ENCODE measurements around the gene DNAAF5.

Gene DNAAF5

DNA sequence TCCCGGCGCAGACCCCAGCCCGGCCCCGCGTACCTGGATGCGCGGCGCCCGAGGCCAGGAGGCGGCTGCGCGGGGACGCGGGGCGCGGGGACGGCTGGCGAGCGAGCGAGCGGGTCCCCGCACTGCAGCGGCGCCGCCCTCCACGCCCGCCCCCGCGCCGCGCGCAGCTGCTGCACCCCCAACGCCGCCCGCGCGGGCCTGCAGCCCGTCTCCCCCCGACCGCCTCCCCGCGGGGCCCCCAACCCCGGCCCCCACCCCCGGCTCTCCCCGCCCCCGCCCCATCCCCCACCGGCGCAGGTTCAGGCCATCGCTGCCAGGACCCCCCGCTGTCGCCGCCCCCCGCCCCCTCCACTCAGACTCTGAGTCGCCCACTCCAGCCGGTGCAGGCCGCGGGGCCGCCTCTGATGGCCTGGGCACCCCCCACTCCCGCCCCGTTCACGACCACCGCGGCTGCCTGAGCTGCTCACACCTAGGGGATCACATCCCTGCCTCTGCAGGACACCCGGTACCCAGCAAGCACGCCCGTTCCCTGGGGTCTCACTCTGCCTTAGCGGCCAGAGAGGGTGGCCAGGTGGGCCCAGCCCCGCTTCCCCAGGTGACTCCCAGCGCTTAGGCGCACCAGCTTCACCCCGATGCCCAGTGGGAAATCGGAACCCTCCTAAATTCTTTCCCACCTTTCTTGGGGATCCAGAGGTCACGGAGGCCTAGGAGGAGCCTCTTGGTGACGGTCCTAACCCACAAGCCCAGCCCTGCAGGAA, 13.9 kb upstream of the DNAAF5 start:
- no CpG with 5 or more reads among the region's 74 CpGs for WGBS, 2 donors (ENCODE audit: extremely low coverage in 2 of 2, insufficient read length in 2 of 2, insufficient replicate concordance in 1 of 2)
- no peaks in the 10 kb centered on the region for H3K36me3 ChIP-seq (replicated peaks in 1 of 2; ENCODE audit: control insufficient read depth in 2 of 2, insufficient read depth in 2 of 2, low read length in 2 of 2)
- H3K18ac ChIP-seq (ENCODE audit: low read length), result peak overlapping the region; percentile 96
- DNase-seq (ENCODE audit: low spot score), result no peak
- no peak overlapping the region for H3K4ac ChIP-seq (ENCODE audit: low read length)
- H3K4me3 ChIP-seq (ENCODE audit: low read length in 2 of 2), result peak overlapping the region; percentile 31 to 81
- H2BK120ac ChIP-seq (ENCODE audit: low read depth, low read length), result peak overlapping the region; percentile 81
- no peak overlapping the region for H2BK5ac ChIP-seq (ENCODE audit: low read length)
- H3K27ac ChIP-seq (replicated peaks; ENCODE audit: low read length), result no peak overlapping the region
- peak overlapping the region; percentile 96 for H4K8ac ChIP-seq (ENCODE audit: low read depth, low read length)
- H3K4me1 ChIP-seq (ENCODE audit: control insufficient read depth in 2 of 2, insufficient read depth in 1 of 2, low read depth in 1 of 2, low read length in 2 of 2), result peaks cover 0 to 5% of the 10 kb centered on the region in 2 donors
- no peak overlapping the region for H3K23ac ChIP-seq (ENCODE audit: low read depth, low read length, poor library complexity)
- H4K91ac ChIP-seq (ENCODE audit: low read depth, low read length, poor library complexity), result no peak overlapping the region
- H3K9ac ChIP-seq (ENCODE audit: low read depth, low read length, poor library complexity), result no peak overlapping the region
- peak overlapping the region; percentile 77 for H3K4me2 ChIP-seq (ENCODE audit: insufficient read depth, low read length, poor library complexity, severe bottlenecking)
- peak overlapping the region; percentile 20 for H2AK5ac ChIP-seq (ENCODE audit: low read depth, low read length)
- peak overlapping the region; percentile 81 for H2AFZ ChIP-seq (ENCODE audit: low read length)
- H2BK12ac ChIP-seq (ENCODE audit: low read length), result no peak overlapping the region
- no peaks in the 10 kb centered on the region for H3K9me3 ChIP-seq (replicated peaks in 1 of 2; ENCODE audit: control insufficient read depth in 2 of 2, insufficient read depth in 1 of 2, low read depth in 1 of 2, low read length in 2 of 2)
- peaks cover 0 to 3% (median 0%) of the 10 kb centered on the region in 3 experiments for H3K27me3 ChIP-seq (ENCODE audit: control insufficient read depth in 3 of 3, insufficient read depth in 3 of 3, low read depth in 1 of 3, low read length in 3 of 3)
- no peak overlapping the region for H3K14ac ChIP-seq (ENCODE audit: low read length)
- H2BK15ac ChIP-seq (ENCODE audit: low read length), result peak overlapping the region; percentile 47
- peaks cover 1% of the 10 kb centered on the region for H3K79me1 ChIP-seq (ENCODE audit: low read depth, low read length)

GRCh38 chr7:713139-713457, 13.4 kb upstream of the DNAAF5 start:
- Histone ChIP-seq H3K4ac (ENCODE audit: low read length) (no peak overlapping the region), H2BK120ac (ENCODE audit: low read depth, low read length) (no peak overlapping the region), H3K4me3 (ENCODE audit: low read length in 2 of 2) (no peak overlapping the region), H3K23ac (ENCODE audit: low read depth, low read length, poor library complexity) (no peak overlapping the region), H3K9ac (ENCODE audit: low read depth, low read length, poor library complexity) (no peak overlapping the region), H3K36me3 (replicated peaks in 1 of 2; ENCODE audit: control insufficient read depth in 2 of 2, insufficient read depth in 2 of 2, low read length in 2 of 2) (no peaks in the 10 kb centered on the region), H2BK5ac (ENCODE audit: low read length) (no peak overlapping the region), H3K9me3 (replicated peaks in 1 of 2; ENCODE audit: control insufficient read depth in 2 of 2, insufficient read depth in 1 of 2, low read depth in 1 of 2, low read length in 2 of 2) (no peaks in the 10 kb centered on the region), H3K27me3 (ENCODE audit: control insufficient read depth in 3 of 3, insufficient read depth in 3 of 3, low read depth in 1 of 3, low read length in 3 of 3) (peaks cover 0 to 3% (median 0%) of the 10 kb centered on the region in 3 experiments), H3K4me1 (ENCODE audit: control insufficient read depth in 2 of 2, insufficient read depth in 1 of 2, low read depth in 1 of 2, low read length in 2 of 2) (peaks cover 0 to 5% of the 10 kb centered on the region in 2 donors), H2BK12ac (ENCODE audit: low read length) (no peak overlapping the region), H3K4me2 (ENCODE audit: insufficient read depth, low read length, poor library complexity, severe bottlenecking) (peak overlapping the region; percentile 32), H3K14ac (ENCODE audit: low read length) (no peak overlapping the region), H2AK5ac (ENCODE audit: low read depth, low read length) (peak overlapping the region; percentile 20), H3K79me1 (ENCODE audit: low read depth, low read length) (peaks cover 1% of the 10 kb centered on the region), H2AFZ (ENCODE audit: low read length) (peak overlapping the region; percentile 81), H3K18ac (ENCODE audit: low read length) (no peak overlapping the region), H3K27ac (replicated peaks; ENCODE audit: low read length) (no peak overlapping the region), H4K91ac (ENCODE audit: low read depth, low read length, poor library complexity) (no peak overlapping the region), H2BK15ac (ENCODE audit: low read length) (peak overlapping the region; percentile 47), H4K8ac (ENCODE audit: low read depth, low read length) (no peak overlapping the region)
- DNase-seq (ENCODE audit: low spot score), result no peak
- WGBS, 2 donors (ENCODE audit: extremely low coverage in 2 of 2, insufficient read length in 2 of 2, insufficient replicate concordance in 1 of 2), result no CpG with 5 or more reads among the region's 9 CpGs

- Histone ChIP-seq H2BK5ac (ENCODE audit: low read length) (no peak overlapping the region), H2BK120ac (ENCODE audit: low read depth, low read length) (no peak overlapping the region), H2BK15ac (ENCODE audit: low read length) (peak overlapping the region; percentile 92), H3K27me3 (ENCODE audit: control insufficient read depth in 3 of 3, insufficient read depth in 3 of 3, low read depth in 1 of 3, low read length in 3 of 3) (peaks cover 0 to 3% (median 0%) of the 10 kb centered on the region in 3 experiments), H3K36me3 (replicated peaks in 1 of 2; ENCODE audit: control insufficient read depth in 2 of 2, insufficient read depth in 2 of 2, low read length in 2 of 2) (no peaks in the 10 kb centered on the region), H3K23ac (ENCODE audit: low read depth, low read length, poor library complexity) (no peak overlapping the region), H3K79me1 (ENCODE audit: low read depth, low read length) (peaks cover 1% of the 10 kb centered on the region), H3K4ac (ENCODE audit: low read length) (no peak overlapping the region), H2BK12ac (ENCODE audit: low read length) (no peak overlapping the region), H3K14ac (ENCODE audit: low read length) (no peak overlapping the region), H4K8ac (ENCODE audit: low read depth, low read length) (no peak overlapping the region), H3K18ac (ENCODE audit: low read length) (no peak overlapping the region), H2AK5ac (ENCODE audit: low read depth, low read length) (peak overlapping the region; percentile 20), H3K9ac (ENCODE audit: low read depth, low read length, poor library complexity) (peak overlapping the region; percentile 44), H3K27ac (replicated peaks; ENCODE audit: low read length) (no peak overlapping the region), H3K4me2 (ENCODE audit: insufficient read depth, low read length, poor library complexity, severe bottlenecking) (no peak overlapping the region), H3K4me1 (ENCODE audit: control insufficient read depth in 2 of 2, insufficient read depth in 1 of 2, low read depth in 1 of 2, low read length in 2 of 2) (peaks cover 0 to 5% of the 10 kb centered on the region in 2 donors), H4K91ac (ENCODE audit: low read depth, low read length, poor library complexity) (no peak overlapping the region), H3K4me3 (ENCODE audit: low read length in 2 of 2) (no peak overlapping the region), H2AFZ (ENCODE audit: low read length) (peak overlapping the region; percentile 5), H3K9me3 (replicated peaks in 1 of 2; ENCODE audit: control insufficient read depth in 2 of 2, insufficient read depth in 1 of 2, low read depth in 1 of 2, low read length in 2 of 2) (no peaks in the 10 kb centered on the region)
- DNase-seq (ENCODE audit: low spot score), result no peak
- WGBS, 2 donors (ENCODE audit: extremely low coverage in 2 of 2, insufficient read length in 2 of 2, insufficient replicate concordance in 1 of 2), result no CpG with 5 or more reads among the region's 16 CpGs
Observed at GRCh38 chr7:713488-714230, 12.8 kb upstream of the DNAAF5 start.

DNA sequence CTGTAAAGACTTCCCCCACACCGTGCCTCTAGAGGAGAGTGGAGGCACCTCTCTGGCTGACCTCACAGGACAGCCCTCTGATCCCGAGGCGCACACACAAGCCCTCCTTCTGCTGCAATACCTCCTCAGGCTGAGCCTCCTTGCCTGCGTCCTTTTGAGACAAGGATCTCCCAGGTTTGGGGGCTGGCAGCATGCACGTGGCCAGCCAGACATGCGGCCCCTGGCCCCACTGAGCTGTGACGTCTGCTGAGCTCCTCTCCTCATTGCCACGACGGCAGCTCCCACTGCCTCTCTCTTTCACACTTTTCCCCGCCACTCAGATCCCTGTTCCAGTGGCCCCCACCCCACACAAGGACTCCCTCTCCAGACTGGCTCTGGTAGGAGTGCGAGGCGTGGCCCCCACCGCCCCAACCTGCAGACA, 12.2 kb upstream of the DNAAF5 start:
- Histone ChIP-seq H2BK12ac (ENCODE audit: low read length) (peak overlapping the region; percentile 58), H3K9ac (ENCODE audit: low read depth, low read length, poor library complexity) (no peak overlapping the region), H4K8ac (ENCODE audit: low read depth, low read length) (no peak overlapping the region), H2BK120ac (ENCODE audit: low read depth, low read length) (no peak overlapping the region), H2AK5ac (ENCODE audit: low read depth, low read length) (peak overlapping the region; percentile 20), H3K79me1 (ENCODE audit: low read depth, low read length) (peaks cover 1% of the 10 kb centered on the region), H3K36me3 (replicated peaks in 1 of 2; ENCODE audit: control insufficient read depth in 2 of 2, insufficient read depth in 2 of 2, low read length in 2 of 2) (no peaks in the 10 kb centered on the region), H4K91ac (ENCODE audit: low read depth, low read length, poor library complexity) (no peak overlapping the region), H3K4me1 (ENCODE audit: control insufficient read depth in 2 of 2, insufficient read depth in 1 of 2, low read depth in 1 of 2, low read length in 2 of 2) (peaks cover 0 to 5% of the 10 kb centered on the region in 2 donors), H3K4ac (ENCODE audit: low read length) (no peak overlapping the region), H3K14ac (ENCODE audit: low read length) (peak overlapping the region; percentile 56), H3K4me3 (ENCODE audit: low read length in 2 of 2) (no peak overlapping the region), H2BK15ac (ENCODE audit: low read length) (peak overlapping the region; percentile 92), H2BK5ac (ENCODE audit: low read length) (no peak overlapping the region), H3K27me3 (ENCODE audit: control insufficient read depth in 3 of 3, insufficient read depth in 3 of 3, low read depth in 1 of 3, low read length in 3 of 3) (peaks cover 0 to 3% (median 0%) of the 10 kb centered on the region in 3 experiments), H3K9me3 (replicated peaks in 1 of 2; ENCODE audit: control insufficient read depth in 2 of 2, insufficient read depth in 1 of 2, low read depth in 1 of 2, low read length in 2 of 2) (no peaks in the 10 kb centered on the region), H2AFZ (ENCODE audit: low read length) (peak overlapping the region; percentile 5), H3K18ac (ENCODE audit: low read length) (peak overlapping the region; percentile 57), H3K4me2 (ENCODE audit: insufficient read depth, low read length, poor library complexity, severe bottlenecking) (no peak overlapping the region), H3K27ac (replicated peaks; ENCODE audit: low read length) (no peak overlapping the region), H3K23ac (ENCODE audit: low read depth, low read length, poor library complexity) (peak overlapping the region; percentile 80)
- no CpG with 5 or more reads among the region's 13 CpGs for WGBS, 2 donors (ENCODE audit: extremely low coverage in 2 of 2, insufficient read length in 2 of 2, insufficient replicate concordance in 1 of 2)
- no peak for DNase-seq (ENCODE audit: low spot score)

All from neuronal stem cell (in vitro differentiated cells).